K562 (cell line): ENCODE data around the gene MRPL4. TPM values are rescaled to one million over a fixed set of nuclear protein-coding genes. Genes with fewer than 3 reads are reported as not detected.
A peak's percentile ranks its signal among the peaks of the same experiment; 100 is the strongest.

Experiments used
- ATF1 ChIP-seq, 2 experiments: fragments of 450-650 bp in 1 of 2; IDR thresholded peaks; 2 replicates each; pipeline ENCODE4 v1.6.1; 2016; ENCODE audit warnings: missing compliant biosample characterization in 1 of 2, missing genetic modification characterization in 1 of 2
- C11orf30 ChIP-seq: fragments of 450-650 bp; IDR thresholded peaks from 2 replicates; pipeline ENCODE4 v1.6.1; 2016; ENCODE audit warnings: low read depth, mild to moderate bottlenecking
- CEBPG ChIP-seq, 3 experiments: fragments of 200-800 bp in 1 of 3; sonication (Bioruptor generic) in 1 of 3; sonication (generic) in 1 of 3; formaldehyde crosslinking in 1 of 3; IDR thresholded peaks in 2 of 3; conservative IDR thresholded peaks in 1 of 3; 2 replicates each; pipeline versions ENCODE4 v1.6.1 to v1.8.0; 2016 to 2022; ENCODE audit warnings: missing compliant biosample characterization in 2 of 3, missing genetic modification characterization in 2 of 3, mild to moderate bottlenecking in 1 of 3, missing genetic modification reagents in 1 of 3
- CREM ChIP-seq: IDR thresholded peaks from 2 replicates; pipeline ENCODE4 v1.6.1; 2014; ENCODE audit warnings: antibody characterized with exemption, low read depth
- CXXC5 ChIP-seq: fragments of 250-450 bp; sonication (Bioruptor Pico); IDR thresholded peaks from 2 replicates; pipeline ENCODE4 v1.8.0; 2022; ENCODE audit warnings: inconsistent platforms, mild to moderate bottlenecking, moderate library complexity
- ESRRA ChIP-seq: fragments of 450-650 bp; IDR thresholded peaks from 2 replicates; pipeline ENCODE4 v1.6.1; 2014; ENCODE audit warnings: low read depth, mild to moderate bottlenecking, moderate library complexity, borderline replicate concordance
- FOXO4 ChIP-seq: fragments of 450-650 bp; formaldehyde crosslinking; IDR thresholded peaks from 2 replicates; pipeline ENCODE4 v1.4.0; 2020; ENCODE audit warnings: mild to moderate bottlenecking, moderate library complexity
- HDAC6 ChIP-seq: IDR thresholded peaks from 2 replicates; pipeline ENCODE4 v1.6.1; 2012; ENCODE audit warnings: low read depth, mild to moderate bottlenecking, control low read depth, inconsistent platforms, low read length, moderate library complexity
- IRF9 ChIP-seq: fragments of 450-650 bp; IDR thresholded peaks from 2 replicates; pipeline ENCODE4 v1.6.1; 2016; ENCODE audit warnings: missing biosample characterization, missing genetic modification characterization
- KDM4B ChIP-seq, 2 experiments: fragments of 450-650 bp in 1 of 2; sonication (generic) in 1 of 2; IDR thresholded peaks; 2 replicates each; pipeline ENCODE4 v1.6.1; 2016 to 2017; ENCODE audit warnings: borderline replicate concordance in 2 of 2, antibody characterized with exemption in 1 of 2, low read depth in 1 of 2, mild to moderate bottlenecking in 1 of 2
- NFIC ChIP-seq: fragments of 450-650 bp; IDR thresholded peaks from 2 replicates; pipeline ENCODE4 v1.6.1; 2017; ENCODE audit warnings: mild to moderate bottlenecking, inconsistent platforms
- NR2C1 ChIP-seq, 2 experiments: fragments of 450-650 bp; IDR thresholded peaks; 2 replicates each; pipeline ENCODE4 v1.6.1; 2017; ENCODE audit warnings: mild to moderate bottlenecking in 2 of 2, antibody characterized with exemption in 1 of 2, inconsistent platforms in 1 of 2, missing compliant biosample characterization in 1 of 2, missing genetic modification characterization in 1 of 2
- POLR2AphosphoS5 ChIP-seq: IDR thresholded peaks from 2 replicates; pipeline ENCODE4 v1.6.1; 2011; ENCODE audit warnings: mild to moderate bottlenecking, low read depth, low read length, moderate library complexity; ENCODE audit not compliant: control insufficient read depth, insufficient read depth
- RUNX1 ChIP-seq: sonication (generic); IDR thresholded peaks from 2 replicates; pipeline ENCODE4 v1.6.1; 2016; ENCODE audit warnings: antibody characterized with exemption, low read depth
- SMARCA4 ChIP-seq: fragments of 450-650 bp; IDR thresholded peaks from 2 replicates; pipeline ENCODE4 v1.6.1; 2016
- TAF1 ChIP-seq: IDR thresholded peaks from 2 replicates; pipeline ENCODE4 v1.6.1; 2011; ENCODE audit warnings: mild to moderate bottlenecking, low read length, moderate library complexity; ENCODE audit not compliant: insufficient read depth, control insufficient read depth, severe bottlenecking; ENCODE audit errors: extremely low read depth
- TBL1XR1 ChIP-seq, 2 experiments: IDR thresholded peaks; 2 replicates each; pipeline ENCODE4 v1.6.1; 2012; ENCODE audit warnings: improper control_type of control experiment in 2 of 2, low read length in 2 of 2, mild to moderate bottlenecking in 1 of 2
- ZBTB7A ChIP-seq: IDR thresholded peaks from 2 replicates; pipeline ENCODE4 v1.6.1; 2011; ENCODE audit warnings: low read depth, mild to moderate bottlenecking, low read length, moderate library complexity, borderline replicate concordance; ENCODE audit not compliant: control insufficient read depth
- ZNF639 ChIP-seq, 2 experiments: fragments of 200-800 bp in 1 of 2; sonication (Bioruptor generic) in 1 of 2; sonication (generic) in 1 of 2; formaldehyde crosslinking in 1 of 2; IDR thresholded peaks in 1 of 2; conservative IDR thresholded peaks in 1 of 2; 2 replicates each; pipeline versions ENCODE4 v1.5.0 to v1.6.1; 2016 to 2020; ENCODE audit warnings: missing compliant biosample characterization in 1 of 2, missing genetic modification characterization in 1 of 2, missing genetic modification reagents in 1 of 2
- polyA plus RNA-seq, 8 experiments: library from polyadenylated mRNA; depleted of rRNA in 4 of 8; stranded (reverse) in 5 of 8; unstranded in 3 of 8; fragments of >200 nt; fragmentation: Nextera tagmentation in 2 of 8; fragmentation: Illumina TruSeq in 1 of 8; extraction: Ambion mirVana in 2 of 8; extraction: Trizol in 1 of 8; gene quantifications; 2 replicates each; pipeline versions ENCODE4 v1.2.1 to v1.2.3, GENCODE V29; 2011 to 2014; ENCODE audit warnings: inconsistent platforms in 1 of 8, missing spikeins in 1 of 8
- total RNA-seq, 7 experiments: library from RNA; depleted of rRNA in 6 of 7; stranded (reverse); fragments of >200 nt in 6 of 7; fragmentation: Illumina TruSeq in 2 of 7; extraction: Trizol in 2 of 7; gene quantifications; 2 replicates each; pipeline versions ENCODE4 v1.2.1 to v1.2.3, GENCODE V29; 2011 to 2021; ENCODE audit warnings: low replicate concordance in 1 of 7

The MRPL4 gene
- total and polyA plus RNA-seq, 9 of the 15 experiments (the other 6 are each of a cell fraction or from before 2014, with no cell fraction given), result 1.4 to 239 (median 64.9) TPM

DNA sequence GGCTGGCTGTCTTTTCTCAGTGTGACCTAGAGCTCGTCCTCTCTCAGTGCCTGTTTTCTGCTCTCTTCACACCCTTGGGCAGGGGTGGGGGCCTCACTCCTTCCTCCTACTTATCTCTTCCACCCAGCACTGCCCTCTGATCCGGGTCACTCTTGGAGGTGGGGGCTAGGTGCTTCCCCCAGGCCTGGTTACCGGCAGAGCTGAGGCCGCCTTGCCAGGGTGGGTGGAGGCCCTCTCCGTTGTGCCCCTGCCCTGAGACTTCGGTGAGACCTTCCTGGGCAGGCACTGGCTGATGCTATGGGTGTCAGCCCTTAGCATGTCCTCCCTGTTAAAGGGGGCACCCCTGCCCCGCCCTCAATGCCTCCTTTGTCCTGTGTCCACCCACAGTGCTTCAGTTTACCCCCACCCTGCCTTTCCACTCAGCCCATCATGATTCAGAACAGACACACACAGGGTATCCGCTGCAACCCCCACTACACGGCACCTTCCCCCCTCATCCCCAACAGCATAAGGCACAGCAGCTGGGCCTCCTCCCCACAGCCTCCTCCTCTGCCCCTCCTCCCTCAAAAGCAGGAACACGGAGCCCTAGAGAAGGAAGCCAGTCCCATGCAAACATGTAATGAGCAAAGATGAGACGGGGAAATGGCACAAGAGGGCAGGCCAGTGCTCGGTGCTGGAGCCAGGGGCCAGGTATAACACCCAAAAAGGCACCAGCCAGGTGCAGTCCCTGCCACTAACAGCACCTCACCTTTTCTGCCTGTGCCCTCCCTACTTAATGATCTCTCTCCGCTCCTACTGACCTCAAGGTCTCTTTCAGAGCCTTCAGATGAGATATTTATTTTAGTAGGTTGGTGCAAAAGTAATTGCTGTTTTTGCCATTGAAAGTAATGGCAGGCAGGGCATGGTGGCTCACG lies 47.8 kb downstream of the MRPL4 start (continued):
- peak; percentile 68 for TF ChIP-seq POLR2AphosphoS5
- TF ChIP-seq FOXO4, result no peak
- TF ChIP-seq TAF1, result peak; percentile 48
- TF ChIP-seq SMARCA4, result peak; percentile 92
- no peak for TF ChIP-seq CEBPG (CRISPR knock-in tag; IDR thresholded peaks at IDR 0.05)
- no peak for TF ChIP-seq CEBPG (tag; conservative IDR thresholded peaks at IDR 0.05 in 1 of 2, IDR thresholded peaks at IDR 0.05 in 1 of 2)
- TF ChIP-seq CREM, result peak; percentile 46
- TF ChIP-seq NR2C1 (IDR thresholded peaks at IDR 0.05), result peak; percentile 65; the same call in 1 of the 2 replicates
- TF ChIP-seq NR2C1 (tag; IDR thresholded peaks at IDR 0.05), result peak; percentile 46
- no peak for TF ChIP-seq IRF9
- peak in 1 of 2 experiments; percentile 53; a peak in 1 of 4 replicates for TF ChIP-seq TBL1XR1 (IDR thresholded peaks at IDR 0.05; ENCODE audit: low read length in 2 of 2)
- no peak; a peak in 2 of 4 replicates for TF ChIP-seq KDM4B (IDR thresholded peaks at IDR 0.05; ENCODE audit: borderline replicate concordance in 2 of 2, low read depth in 1 of 2)
- TF ChIP-seq C11orf30, result no peak
- TF ChIP-seq NFIC, result peak; percentile 70
- TF ChIP-seq RUNX1, result 0 out of 2 replicates have a peak, but pooled peaks have one; percentile 31
- TF ChIP-seq ZNF639 (CRISPR knock-in tag; conservative IDR thresholded peaks at IDR 0.05 in 1 of 2, IDR thresholded peaks at IDR 0.05 in 1 of 2), result peak in 1 of 2 experiments; percentile 57; a peak in 2 of 4 replicates
- peak; percentile 61 for TF ChIP-seq CXXC5
- peak; percentile 84 for TF ChIP-seq ZBTB7A
- no peak for TF ChIP-seq ATF1 (CRISPR knock-in tag; IDR thresholded peaks at IDR 0.05)
- TF ChIP-seq ATF1 (tag; IDR thresholded peaks at IDR 0.05), result peak; percentile 69
- peak; percentile 81; the same call in 1 of the 2 replicates for TF ChIP-seq ESRRA
- TF ChIP-seq HDAC6, result no peak
